Measurements from ENCODE around the gene PIGM. TPM values are rescaled to one million over a fixed set of nuclear protein-coding genes. Genes with fewer than 3 reads are reported as not detected.

The PIGM gene
- total RNA-seq, 1 experiment from 2014 or later: 13.2 TPM

- Mint-ChIP-seq H3K27ac (ENCODE audit: unreplicated experiment) (no peak overlapping the region), H3K27me3 (ENCODE audit: unreplicated experiment) (peaks cover 32% of the 10 kb centered on the region), H3K9me3 (ENCODE audit: low read depth, unreplicated experiment) (no peaks in the 10 kb centered on the region), H3K36me3 (ENCODE audit: insufficient read depth, unreplicated experiment) (no peaks in the 10 kb centered on the region), H3K4me1 (ENCODE audit: low read depth, unreplicated experiment) (no peaks in the 10 kb centered on the region), H3K4me3 (ENCODE audit: low read depth, unreplicated experiment) (no peak overlapping the region)
- TF ChIP-seq CTCF (IDR thresholded peaks at IDR 0.05; ENCODE audit: unreplicated experiment): no peak
- intact Hi-C loops (cut with micrococcal nuclease; ENCODE audit: unreplicated experiment): no loop called here
- no TSS peak for BruUV-seq (replicated peaks)
- DNase-seq: no peak
- CTCF ChIA-PET: no interaction called here
Measured at GRCh38 chr1:159978107-159978398, 53.7 kb downstream of the PIGM start.

- no TSS peak for BruUV-seq (replicated peaks)
- no peak overlapping the region for H3K27ac Mint-ChIP-seq (ENCODE audit: unreplicated experiment)
- H3K9me3 Mint-ChIP-seq (ENCODE audit: low read depth, unreplicated experiment): no peaks in the 10 kb centered on the region
- peaks cover 27% of the 10 kb centered on the region for H3K27me3 Mint-ChIP-seq (ENCODE audit: unreplicated experiment)
- H3K4me3 Mint-ChIP-seq (ENCODE audit: low read depth, unreplicated experiment): no peak overlapping the region
- H3K36me3 Mint-ChIP-seq (ENCODE audit: insufficient read depth, unreplicated experiment): no peaks in the 10 kb centered on the region
- DNase-seq: no peak
- intact Hi-C loops (cut with micrococcal nuclease; ENCODE audit: unreplicated experiment): no loop called here
- CTCF ChIA-PET: no interaction called here
- no peaks in the 10 kb centered on the region for H3K4me1 Mint-ChIP-seq (ENCODE audit: low read depth, unreplicated experiment)
- TF ChIP-seq CTCF (IDR thresholded peaks at IDR 0.05; ENCODE audit: unreplicated experiment): no peak
Measured at GRCh38 chr1:159977364-159978106, 54.3 kb downstream of the PIGM start.

Other genes with a start within 250 kb of the PIGM start
- not detected in 2 replicates for gene FCRL6, start 229.6 kb downstream of the PIGM start, total RNA-seq (2022)
- not detected in 2 replicates for gene SLAMF8, start 205.1 kb downstream of the PIGM start, total RNA-seq (2022)
- gene VSIG8, start 169.3 kb downstream of the PIGM start, total RNA-seq (2022): not detected in 2 replicates
- gene CFAP45, start 131.8 kb downstream of the PIGM start, total RNA-seq (2022): 1.6 and 1.8 TPM in 2 replicates
- 612 and 708 TPM in 2 replicates for gene TAGLN2, start 106.5 kb downstream of the PIGM start, total RNA-seq (2022)
- 7.5 and 7.6 TPM in 2 replicates for gene IGSF9, start 86.4 kb downstream of the PIGM start, total RNA-seq (2022)
- gene SLAMF9, start 77.8 kb downstream of the PIGM start, total RNA-seq (2022): not detected in 2 replicates
- not detected in 2 replicates for gene KCNJ10, start 38.2 kb upstream of the PIGM start, total RNA-seq (2022)
- gene KCNJ9, start 49.5 kb upstream of the PIGM start, total RNA-seq (2022): not detected in 2 replicates
- 31.6 and 33.9 TPM in 2 replicates for gene IGSF8, start 66.6 kb upstream of the PIGM start, total RNA-seq (2022)
- gene ATP1A2, start 83.8 kb upstream of the PIGM start, total RNA-seq (2022): not detected in 2 replicates
- not detected in 2 replicates for gene ATP1A4, start 119.6 kb upstream of the PIGM start, total RNA-seq (2022)
- not detected in 2 replicates for gene CASQ1, start 158.6 kb upstream of the PIGM start, total RNA-seq (2022)
- 128 and 153 TPM in 2 replicates for gene PEA15, start 173.4 kb upstream of the PIGM start, total RNA-seq (2022)
- 119 and 126 TPM in 2 replicates for gene DCAF8, start 230.6 kb upstream of the PIGM start, total RNA-seq (2022)